Testis (tissue), 2 donors: ENCODE data around the gene GPR132.
"Not testable (repeated sequence)": the region's sequence is repeated elsewhere in the genome, so short reads cannot be mapped to it uniquely, and the experiment has no call there.

Experiments used
- CTCF ChIP-seq, 3 experiments: fragments of 450-650 bp in 2 of 3; fragments of 200-600 bp in 1 of 3; sonication (generic) in 1 of 3; IDR thresholded peaks; one replicate each; pipeline ENCODE4 v1.5.1; 2016 to 2019; ENCODE audit warnings: antibody characterized with exemption in 3 of 3, mild to moderate bottlenecking in 2 of 3, moderate library complexity in 1 of 3
- POLR2A ChIP-seq: fragments of 450-650 bp; IDR thresholded peaks from one replicate; pipeline ENCODE4 v1.6.1; 2017; ENCODE audit warnings: antibody characterized with exemption, mild to moderate bottlenecking, moderate library complexity

- not testable (repeated sequence) for TF ChIP-seq CTCF (IDR thresholded peaks at IDR 0.05); POLR2A
These were observed 31.8 kb downstream of the GPR132 start for GRCh38 chr14:105033412-105033900.
